ENCODE data around the gene MRPS27. TPM values are rescaled to one million over a fixed set of nuclear protein-coding genes. Genes with fewer than 3 reads are reported as not detected.
A peak's percentile ranks its signal among the peaks of the same experiment; 100 is the strongest.

MRPS27 gene
- total and polyA plus RNA-seq, 2 of the 4 experiments (the other 2 are of a cell fraction) = 46.9 to 90.5 TPM

GRCh38 chr5:72245546-72245945, 74.5 kb downstream of the MRPS27 start:
- Histone ChIP-seq H3K23ac (ENCODE audit: low read depth, low read length) (no peak overlapping the region), H2BK5ac (ENCODE audit: low read depth, low read length, poor library complexity, severe bottlenecking) (no peak overlapping the region), H3K9me3 (ENCODE audit: control insufficient read depth, insufficient read depth, low read length) (no peaks in the 10 kb centered on the region), H3K56ac (ENCODE audit: extremely low read depth, insufficient read depth, low read length) (no peak overlapping the region), H2BK20ac (ENCODE audit: low read depth, low read length) (no peak overlapping the region; the same call in 1 of the 2 replicates), H4K8ac (ENCODE audit: low read depth in 2 of 2, low read length in 2 of 2) (no peak overlapping the region), H2AK9ac (replicated peaks; ENCODE audit: low read depth, low read length, poor library complexity) (no peak overlapping the region), H4K20me1 (ENCODE audit: insufficient read depth, low read length) (0 out of 2 replicates have a peak, but pooled peaks cover 4% of the 10 kb centered on the region), H3K27me3 (ENCODE audit: control insufficient read depth, insufficient read depth, low read length) (no peaks in the 10 kb centered on the region), H3K4me1 (ENCODE audit: control insufficient read depth, insufficient read depth, low read length) (peaks cover 14% of the 10 kb centered on the region; the same call in 1 of the 2 replicates), H3K14ac (replicated peaks; ENCODE audit: low read depth, low read length) (0 out of 2 replicates have a peak overlapping the region, but pooled peaks have one; percentile 12), H3K27ac (ENCODE audit: insufficient read depth, low read length) (no peak overlapping the region), H4K5ac (ENCODE audit: low read depth, low read length) (peak overlapping the region; percentile 55; the same call in 1 of the 2 replicates), H3K36me3 (ENCODE audit: control insufficient read depth, insufficient read depth, low read length) (no peaks in the 10 kb centered on the region), H2AK5ac (ENCODE audit: low read depth, low read length) (no peak overlapping the region), H4K91ac (ENCODE audit: insufficient read depth, low read depth, low read length) (no peak overlapping the region), H3K18ac (ENCODE audit: low read depth, low read length) (no peak overlapping the region), H2BK120ac (ENCODE audit: low read depth, low read length) (no peak overlapping the region), H2AFZ (replicated peaks; ENCODE audit: low read length, poor library complexity) (no peak overlapping the region), H3K4ac (ENCODE audit: low read depth, low read length) (no peak overlapping the region), H3K9me1 (ENCODE audit: insufficient read depth, low read length) (peaks cover 10% of the 10 kb centered on the region), H3K79me1 (ENCODE audit: low read depth in 1 of 2, low read length in 2 of 2) (peaks cover 3 to 41% of the 10 kb centered on the region in 2 experiments; a peak in 2 of 4 replicates), H3K9ac (ENCODE audit: low read depth, low read length) (no peak overlapping the region), H2BK15ac (ENCODE audit: low read depth, low read length) (no peak overlapping the region), H3K4me2 (ENCODE audit: low read depth, low read length) (no peak overlapping the region), H3K4me3 (ENCODE audit: insufficient read depth, low read depth, low read length) (no peak overlapping the region)
- dilution Hi-C loops (cut with HindIII; ENCODE audit: low sequenced_read_pairs, unreplicated experiment) (no loop called here), in situ Hi-C loops (cut with MboI; ENCODE audit: low sequenced_read_pairs) (no loop called here), intact Hi-C loops (cut with micrococcal nuclease) (loop anchor here (5.0 kb wide), 3 partner anchors 62 to 108 kb away; no protein-coding TSS in a partner anchor)
- no TSS peak for BruUV-seq (replicated peaks)
- POLR2A ChIA-PET (ENCODE audit: unreplicated experiment) = no interaction called here
- ATAC-seq (ENCODE audit: low read depth) (no peak), DNase-seq (no peak)
- CTCF ChIA-PET = interaction anchor here (0.6 to 1.5 kb wide), 4 partner anchors 14 to 112 kb away, joined by 3 to 5 read pairs (median 4); no protein-coding TSS in a partner anchor
- no CpG with 5 or more reads among the region's 1 CpG for WGBS, 2 experiments (ENCODE audit: extremely low coverage in 2 of 2, insufficient read length in 1 of 2)
- TF ChIP-seq RCOR1 (IDR thresholded peaks at IDR 0.05; ENCODE audit: insufficient replicate concordance, low read length) = no peak
- no peak for TF ChIP-seq NFE2L2 (IDR thresholded peaks at IDR 0.05; ENCODE audit: low read depth, low read length)
- TF ChIP-seq POLR2A (IDR thresholded peaks at IDR 0.05; ENCODE audit: low read depth, low read length) = no peak
- TF ChIP-seq MXI1 (IDR thresholded peaks at IDR 0.05; ENCODE audit: borderline replicate concordance, low read depth, low read length) = no peak
- no peak for TF ChIP-seq ELK1 (IDR thresholded peaks at IDR 0.05; ENCODE audit: borderline replicate concordance, low read depth, low read length)
- no peak for TF ChIP-seq CTCF (conservative IDR thresholded peaks at IDR 0.05; ENCODE audit: low read depth, low read length)
- no peak for TF ChIP-seq RFX5 (IDR thresholded peaks at IDR 0.05; ENCODE audit: low read depth, low read length)
- TF ChIP-seq CEBPB (IDR thresholded peaks at IDR 0.05; ENCODE audit: low read depth, low read length) = no peak
- TF ChIP-seq SMC3 (IDR thresholded peaks at IDR 0.05; ENCODE audit: low read depth, low read length) = no peak
